Gastrocnemius medialis (tissue), 4 donors: ENCODE measurements around the gene LSP1. TPM values are rescaled to one million over a fixed set of nuclear protein-coding genes. Genes with fewer than 3 reads are reported as not detected.
A peak's percentile ranks its signal among the peaks of the same experiment; 100 is the strongest.

ENCODE experiments used
- ATAC-seq, 2 donors: fragments of 150-250 bp; one replicate each; pipeline ENCODE4 v1.9.1; 2016
- DNase-seq, 2 donors: peaks; one replicate each; pipeline ENCODE4 v3.0.0-alpha.2; 2019
- H3K27ac ChIP-seq, 4 donors: fragments of 200-600 bp; sonication (generic); 1 replicate in 1 of 4; 2 replicates in 3 of 4; pipeline ENCODE4 v1.5.1; 2016 to 2018; ENCODE audit warnings: mild to moderate bottlenecking in 2 of 4, moderate library complexity in 1 of 4
- H3K27me3 ChIP-seq, 3 donors: fragments of 200-600 bp; sonication (generic) in 2 of 3; 1 replicate in 1 of 3; 2 replicates in 2 of 3; pipeline versions ENCODE4 v1.5.1 to v1.6.0; 2016 to 2019; ENCODE audit warnings: mild to moderate bottlenecking in 1 of 3, moderate library complexity in 1 of 3
- H3K36me3 ChIP-seq, 2 donors: fragments of 200-600 bp; sonication (generic) in 1 of 2; one replicate each; pipeline ENCODE4 v1.5.1; 2017 to 2018
- H3K4me1 ChIP-seq, 2 donors: fragments of 200-600 bp; sonication (generic) in 1 of 2; one replicate each; pipeline ENCODE4 v1.5.1; 2016 to 2017; ENCODE audit warnings: mild to moderate bottlenecking in 2 of 2
- H3K4me3 ChIP-seq, 4 donors: fragments of 200-600 bp; sonication (generic) in 3 of 4; 1 replicate in 1 of 4; 2 replicates in 3 of 4; pipeline ENCODE4 v1.5.1; 2016 to 2019; ENCODE audit warnings: mild to moderate bottlenecking in 2 of 4
- H3K9me3 ChIP-seq, 3 donors: fragments of 200-600 bp; sonication (generic) in 2 of 3; 1 replicate in 1 of 3; 2 replicates in 2 of 3; pipeline ENCODE4 v1.5.1; 2016 to 2019
- CTCF ChIP-seq, 5 experiments: fragments of 450-650 bp in 3 of 5; fragments of 200-600 bp in 2 of 5; sonication (generic) in 2 of 5; IDR thresholded peaks in 4 of 5; conservative IDR thresholded peaks in 1 of 5; 1 replicate in 4 of 5; 2 replicates in 1 of 5; pipeline ENCODE4 v1.5.1; 2016 to 2019; ENCODE audit warnings: antibody characterized with exemption in 5 of 5, mild to moderate bottlenecking in 3 of 5, moderate library complexity in 3 of 5
- POLR2A ChIP-seq, 2 donors: fragments of 450-650 bp; IDR thresholded peaks; one replicate each; pipeline ENCODE4 v1.6.1; 2017; ENCODE audit warnings: antibody characterized with exemption in 2 of 2, mild to moderate bottlenecking in 2 of 2, moderate library complexity in 2 of 2
- in situ Hi-C, 4 donors: fragments of 200-750 bp; cut with MboI; loops; one replicate each; pipeline versions ENCODE4 v1.15.0 to v1.8.0; 2017; ENCODE audit warnings: low sequenced_read_pairs in 4 of 4
- intact Hi-C: fragments of 100-400 bp; cut with DNase I; formaldehyde crosslinking; loops from one replicate; pipeline ENCODE4 v1.15.1; 2023; ENCODE audit warnings: low total_unique reads
- total RNA-seq, 4 donors: library from RNA; depleted of rRNA; stranded (reverse); fragments of >200 nt; gene quantifications; one replicate each; pipeline versions ENCODE4 v1.1.0 to v1.2.3, GENCODE V29; 2016

Gene LSP1
- total RNA-seq, 4 donors from 2014 or later = 3.0 to 13.5 (median 5.5) TPM

- Histone ChIP-seq H3K27ac (peak overlapping the region in 2 of 4 donors; percentile 94 to 95), H3K27me3 (no peaks in the 10 kb centered on the region), H3K36me3 (no peaks in the 10 kb centered on the region), H3K4me3 (no peak overlapping the region), H3K9me3 (no peaks in the 10 kb centered on the region), H3K4me1 (peaks cover 0 to 3% of the 10 kb centered on the region in 2 donors)
- in situ Hi-C loops = no loop called here
- TF ChIP-seq POLR2A (IDR thresholded peaks at IDR 0.05) = no peak
- no peak for TF ChIP-seq CTCF (IDR thresholded peaks at IDR 0.05 in 4 of 5, conservative IDR thresholded peaks at IDR 0.05 in 1 of 5)
- intact Hi-C loops = no loop called here
- no peak for DNase-seq
- no peak for ATAC-seq
Measured at GRCh38 chr11:1845095-1845429, 7.8 kb upstream of the LSP1 start.

- ATAC-seq = no peak
Measured at GRCh38 chr11:1845561-1846452, 7.1 kb upstream of the LSP1 start.

GRCh38 chr11:1846453-1846932, 6.4 kb upstream of the LSP1 start:
- no peak for DNase-seq
- Histone ChIP-seq H3K4me3 (no peak overlapping the region), H3K27ac (no peak overlapping the region), H3K9me3 (no peaks in the 10 kb centered on the region), H3K36me3 (no peaks in the 10 kb centered on the region), H3K27me3 (no peaks in the 10 kb centered on the region), H3K4me1 (no peaks in the 10 kb centered on the region)
- TF ChIP-seq POLR2A (IDR thresholded peaks at IDR 0.05) (no peak), CTCF (IDR thresholded peaks at IDR 0.05 in 4 of 5, conservative IDR thresholded peaks at IDR 0.05 in 1 of 5) (no peak)
- in situ Hi-C loops = no loop called here
- ATAC-seq = no peak
- intact Hi-C loops = no loop called here

More at GRCh38 chr11:1845561-1846452, 7.1 kb upstream of the LSP1 start:
- no peaks in the 10 kb centered on the region for H3K27me3 ChIP-seq
- no peaks in the 10 kb centered on the region for H3K9me3 ChIP-seq
- in situ Hi-C loops (no loop called here), intact Hi-C loops (no loop called here)
- DNase-seq = no peak
- H3K27ac ChIP-seq = peak overlapping the region in 1 of 4 donors; percentile 95
- H3K36me3 ChIP-seq = no peaks in the 10 kb centered on the region
- no peaks in the 10 kb centered on the region for H3K4me1 ChIP-seq
- TF ChIP-seq POLR2A (IDR thresholded peaks at IDR 0.05) (no peak), CTCF (IDR thresholded peaks at IDR 0.05 in 4 of 5, conservative IDR thresholded peaks at IDR 0.05 in 1 of 5) (no peak)
- H3K4me3 ChIP-seq = no peak overlapping the region

GRCh38 chr11:1847006-1847735, 5.7 kb upstream of the LSP1 start:
- Histone ChIP-seq H3K27ac (no peak overlapping the region), H3K9me3 (no peaks in the 10 kb centered on the region), H3K27me3 (no peaks in the 10 kb centered on the region), H3K36me3 (no peaks in the 10 kb centered on the region), H3K4me1 (no peaks in the 10 kb centered on the region), H3K4me3 (no peak overlapping the region)
- DNase-seq (no peak), ATAC-seq (no peak)
- TF ChIP-seq POLR2A (IDR thresholded peaks at IDR 0.05) = no peak
- no peak for TF ChIP-seq CTCF (IDR thresholded peaks at IDR 0.05 in 4 of 5, conservative IDR thresholded peaks at IDR 0.05 in 1 of 5)
- intact Hi-C loops = no loop called here
- in situ Hi-C loops = no loop called here
